Caki2 (cell line): Measurements from ENCODE around the gene CBL. TPM values are rescaled to one million over a fixed set of nuclear protein-coding genes. Genes with fewer than 3 reads are reported as not detected.
A peak's percentile ranks its signal among the peaks of the same experiment; 100 is the strongest.

Experiments
- DNase-seq: peaks from one replicate; pipeline ENCODE4 v3.0.0-alpha.2; 2015; ENCODE audit warnings: low read depth
- in situ Hi-C: cut with HindIII; loops from 2 replicates; pipeline ENCODE4 v1.10.0; 2016; ENCODE audit warnings: low sequenced_read_pairs, low pct_unique_long_range_greater_than_20kb, mixed read lengths
- total RNA-seq: library from RNA; depleted of rRNA; stranded (reverse); fragments of >200 nt; shearing (Covaris generic); gene quantifications from 2 replicates; pipeline ENCODE4 v1.2.3, GENCODE V29; 2014; ENCODE audit warnings: low replicate concordance

Gene CBL
- total RNA-seq, 1 experiment from 2014 or later = 3.7 TPM

DNA sequence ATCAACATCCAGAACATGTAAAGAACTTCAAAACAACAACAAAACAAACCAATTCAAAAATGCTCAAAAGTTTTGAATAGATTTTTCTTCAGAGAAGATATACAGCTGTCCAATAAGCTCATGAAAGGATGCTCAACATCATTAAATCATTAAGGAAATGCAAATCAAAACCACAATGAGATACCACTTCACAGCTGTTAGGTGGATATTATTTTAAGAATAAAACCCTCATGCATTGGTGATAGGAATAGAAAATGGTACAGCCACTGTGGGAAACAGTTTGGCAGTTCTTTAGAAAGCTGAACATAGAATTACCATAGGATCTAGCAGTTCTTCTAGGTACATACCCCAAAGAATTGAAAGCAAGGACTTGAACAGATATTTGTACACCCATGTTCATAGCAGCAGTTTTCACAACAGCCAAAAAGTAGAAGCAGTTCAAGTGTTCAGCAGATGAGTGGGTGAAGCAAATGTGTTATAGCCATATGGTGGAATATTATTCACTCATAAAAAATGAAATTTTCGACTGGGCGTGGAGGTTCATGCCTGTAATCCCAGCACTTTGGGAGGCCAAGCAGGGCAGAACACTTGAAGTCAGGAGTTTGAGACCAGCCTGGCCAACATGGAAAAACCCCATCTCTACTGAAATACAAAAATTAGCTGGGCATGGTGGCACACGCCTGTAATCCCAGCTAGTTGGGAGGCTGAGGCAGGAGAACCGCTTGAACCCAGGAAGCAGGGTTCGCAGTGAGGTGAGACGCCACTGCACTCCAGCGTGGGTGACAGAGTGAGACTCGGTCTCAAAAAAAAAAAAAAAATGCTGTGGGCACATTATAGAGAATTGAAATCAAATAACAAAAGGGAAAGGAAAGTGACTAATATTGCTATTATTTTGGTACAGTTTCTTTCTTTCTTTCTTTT lies 42.9 kb downstream of the CBL start:
- DNase-seq = no peak
- in situ Hi-C loops = no loop called here

GRCh38 chr11:119249671-119250010 lies 43.5 kb downstream of the CBL start:
- no peak for DNase-seq
- in situ Hi-C loops = no loop called here

DNA sequence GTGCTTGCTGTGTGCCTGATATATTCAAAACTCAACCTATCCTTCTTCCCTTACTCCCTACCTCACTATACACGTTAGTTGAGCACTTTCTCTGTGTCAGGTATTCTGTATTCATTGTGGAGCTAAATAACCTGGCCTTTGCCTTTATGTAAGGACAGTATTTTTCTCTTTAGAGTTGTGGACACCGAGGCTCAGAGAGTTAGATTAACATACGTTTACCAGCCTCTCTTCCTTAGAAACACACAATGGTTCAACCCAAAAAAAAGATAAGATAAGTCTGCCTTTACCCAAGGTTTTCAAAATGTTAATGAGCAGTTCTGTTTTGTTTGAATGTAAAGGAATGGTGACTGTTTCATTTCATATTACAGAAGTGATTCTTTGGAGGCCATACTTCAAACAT lies 45.0 kb downstream of the CBL start:
- in situ Hi-C loops = no loop called here
- DNase-seq = no peak

DNA sequence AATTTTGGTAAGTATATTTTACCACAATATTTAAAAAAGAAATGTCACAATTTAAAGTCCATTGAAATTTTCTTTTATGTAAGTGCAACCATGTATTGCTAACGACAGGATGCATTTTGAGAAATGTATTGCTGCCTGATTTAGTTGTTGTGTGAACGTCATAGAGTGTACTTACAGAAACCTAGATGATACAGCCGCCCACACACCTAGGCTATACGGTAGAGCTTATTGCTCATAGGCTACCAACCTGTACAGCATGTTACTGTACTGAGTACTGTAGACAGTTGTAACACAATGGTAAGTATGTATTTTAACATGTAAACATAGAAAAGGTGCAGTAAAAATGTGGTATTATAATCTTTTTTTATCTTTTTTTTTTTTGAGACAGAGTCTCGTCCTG lies 48.1 kb downstream of the CBL start:
- no peak for DNase-seq
- in situ Hi-C loops = no loop called here

DNA sequence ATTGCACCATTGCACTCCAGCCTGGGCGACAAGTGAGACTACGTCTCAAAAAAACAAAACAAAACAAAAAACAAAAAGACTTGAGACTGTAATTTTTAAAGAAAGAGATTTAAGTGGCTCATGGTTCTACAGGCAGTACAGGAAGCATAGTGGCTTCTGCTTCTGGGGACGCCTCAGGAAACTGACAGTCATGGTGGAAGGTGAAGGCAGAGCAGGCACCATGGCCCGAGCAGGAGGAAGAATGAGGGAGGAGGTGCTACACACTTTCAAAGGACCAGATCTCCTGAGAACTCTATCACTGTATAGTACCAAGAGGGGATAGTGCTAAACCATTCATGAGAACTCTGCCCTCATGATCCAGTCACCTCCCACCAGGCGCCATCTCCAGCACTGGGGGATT lies 52.0 kb downstream of the CBL start:
- in situ Hi-C loops = no loop called here
- no peak for DNase-seq

- in situ Hi-C loops = no loop called here
- no peak for DNase-seq
These were observed 52.8 kb downstream of the CBL start for GRCh38 chr11:119258983-119259382.

DNA sequence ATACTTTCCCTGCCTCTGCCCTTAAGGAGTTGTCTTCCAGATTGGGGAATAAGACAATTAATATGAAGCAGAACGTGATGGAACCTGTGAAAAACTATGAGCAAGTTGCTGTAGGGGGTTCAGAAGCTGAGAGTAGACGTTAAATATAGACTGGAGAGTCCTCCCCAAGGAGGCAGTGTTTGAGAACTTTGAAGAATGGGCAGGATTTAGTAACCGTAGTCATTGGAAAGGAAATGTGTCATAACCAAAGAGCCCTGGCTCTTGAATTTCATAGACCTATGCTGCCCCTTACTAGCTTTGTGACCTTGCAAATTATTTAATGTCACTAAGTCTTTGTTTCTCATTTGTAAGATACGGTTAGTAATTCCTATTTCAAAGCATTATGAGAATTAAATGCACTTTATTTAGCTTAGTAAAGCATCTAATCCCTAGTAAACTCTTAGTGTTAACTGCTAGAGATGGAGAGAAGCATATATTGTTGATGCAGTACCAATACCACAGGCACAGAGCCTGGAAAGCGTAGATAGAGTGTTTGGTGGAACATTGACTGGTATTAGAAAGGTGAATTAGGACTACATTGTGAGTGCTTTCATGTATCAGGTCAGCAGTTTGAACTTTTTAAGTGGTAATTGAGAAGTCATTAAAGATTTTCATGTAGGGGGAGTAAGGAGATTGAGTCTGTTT lies 56.7 kb downstream of the CBL start:
- in situ Hi-C loops = no loop called here
- DNase-seq = no peak

GRCh38 chr11:119263352-119263940 lies 57.3 kb downstream of the CBL start:
- in situ Hi-C loops = no loop called here
- no peak for DNase-seq

DNA sequence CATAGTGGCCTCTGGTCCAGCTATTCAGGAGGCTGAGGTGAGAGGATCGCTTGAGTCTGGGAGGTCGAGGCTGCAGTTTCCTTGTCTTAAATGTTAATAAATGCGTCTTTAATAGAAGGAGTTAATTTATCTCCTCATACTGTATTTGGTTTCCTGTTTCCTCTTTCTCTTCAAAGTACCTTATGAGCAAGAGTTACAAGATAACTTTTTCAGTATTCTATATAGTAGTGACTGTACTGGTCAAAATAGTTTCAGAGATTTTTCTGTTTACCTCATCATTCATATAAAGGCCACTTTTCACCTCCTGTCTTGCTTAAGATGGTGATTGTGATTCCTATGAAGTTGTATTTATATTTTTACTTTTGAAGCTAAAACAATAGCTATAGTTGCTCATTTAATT lies 59.9 kb downstream of the CBL start:
- DNase-seq = no peak
- in situ Hi-C loops = no loop called here

DNA sequence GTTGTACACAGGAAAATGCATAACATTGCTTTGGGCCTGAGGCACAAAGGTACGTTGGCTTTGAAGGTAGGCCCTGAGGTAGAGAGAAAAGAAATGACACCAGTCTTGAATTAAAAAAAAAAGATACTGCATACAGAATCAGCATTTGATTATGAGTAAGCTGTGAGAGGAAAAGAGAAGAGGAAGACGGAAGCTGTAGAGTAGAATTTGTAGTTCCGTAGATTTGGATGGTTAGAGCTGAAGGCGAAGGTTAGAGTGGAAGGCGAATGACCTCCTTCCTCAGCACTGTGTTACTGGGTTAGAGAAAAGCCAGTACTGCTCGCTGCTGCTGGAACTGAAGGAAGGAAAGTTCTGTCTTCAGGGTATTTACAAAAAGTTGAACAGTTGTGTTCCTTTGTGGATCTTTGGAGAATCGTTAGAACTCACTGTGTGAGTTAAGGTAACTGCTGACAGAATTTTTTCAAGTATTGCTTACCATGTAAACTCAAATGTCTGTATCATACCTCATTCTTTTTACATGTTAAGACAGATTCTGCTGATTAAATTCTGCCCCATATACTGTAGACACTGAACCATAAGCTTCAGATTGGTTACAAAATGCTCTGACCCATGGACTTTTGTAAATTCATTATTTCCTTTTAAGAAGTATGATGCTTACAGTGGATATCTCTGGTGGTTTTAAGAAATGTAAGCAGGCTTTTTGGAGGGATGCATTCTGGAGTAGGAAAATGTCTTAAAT lies 60.5 kb downstream of the CBL start:
- in situ Hi-C loops = no loop called here
- no peak for DNase-seq

- in situ Hi-C loops = no loop called here
These were observed 61.5 kb downstream of the CBL start for GRCh38 chr11:119267645-119268044.

GRCh38 chr11:119273721-119274120 lies 67.6 kb downstream of the CBL start:
- no peak for DNase-seq
- in situ Hi-C loops = no loop called here

More at GRCh38 chr11:119267645-119268044, 61.5 kb downstream of the CBL start:
- DNase-seq = no peak

- in situ Hi-C loops = no loop called here
- DNase-seq = no peak
These were observed 71.5 kb downstream of the CBL start for GRCh38 chr11:119277660-119278059.

DNA sequence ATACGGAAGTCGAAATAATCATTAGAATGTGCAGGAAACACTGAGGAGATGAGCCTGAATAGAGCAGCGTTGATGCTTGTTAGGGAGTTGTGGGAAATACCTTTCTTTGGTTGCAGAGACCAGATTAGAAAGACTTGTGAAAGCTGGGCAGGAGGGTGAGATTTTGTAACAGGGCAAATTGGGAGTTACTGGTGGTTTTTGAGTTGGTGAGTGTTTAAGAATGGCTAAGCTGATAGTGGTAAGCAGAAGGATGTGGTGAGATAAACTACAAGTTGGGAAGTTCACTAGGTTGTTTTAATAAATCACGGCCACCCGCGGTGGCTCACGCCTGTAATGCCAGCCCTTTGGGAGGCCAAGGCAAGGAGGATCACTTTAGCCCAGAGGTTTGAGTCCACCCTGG lies 76.4 kb downstream of the CBL start:
- DNase-seq = no peak
- in situ Hi-C loops = no loop called here

GRCh38 chr11:119284344-119285157 lies 78.4 kb downstream of the CBL start:
- peak; percentile 44 for DNase-seq
- in situ Hi-C loops = no loop called here

DNA sequence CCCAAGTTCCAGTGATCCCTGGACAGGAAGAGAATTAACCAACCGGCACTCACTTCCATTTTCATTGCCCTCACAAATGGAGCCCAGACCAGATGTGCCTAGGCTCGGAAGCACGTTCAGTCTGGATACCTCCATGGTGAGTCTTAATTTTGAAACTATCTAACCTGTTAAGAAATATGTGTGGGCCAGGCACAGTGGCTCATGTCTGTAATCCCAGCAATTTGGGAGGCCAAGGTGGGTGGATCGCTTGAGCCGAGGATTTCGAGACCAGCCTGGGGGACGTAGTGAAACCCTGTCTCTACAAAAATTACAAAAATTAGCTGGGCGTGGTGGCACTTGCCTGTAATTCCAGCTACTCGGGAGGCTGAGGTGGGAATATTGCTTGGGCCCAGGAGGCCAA lies 79.3 kb downstream of the CBL start:
- in situ Hi-C loops = no loop called here
- DNase-seq = no peak

DNA sequence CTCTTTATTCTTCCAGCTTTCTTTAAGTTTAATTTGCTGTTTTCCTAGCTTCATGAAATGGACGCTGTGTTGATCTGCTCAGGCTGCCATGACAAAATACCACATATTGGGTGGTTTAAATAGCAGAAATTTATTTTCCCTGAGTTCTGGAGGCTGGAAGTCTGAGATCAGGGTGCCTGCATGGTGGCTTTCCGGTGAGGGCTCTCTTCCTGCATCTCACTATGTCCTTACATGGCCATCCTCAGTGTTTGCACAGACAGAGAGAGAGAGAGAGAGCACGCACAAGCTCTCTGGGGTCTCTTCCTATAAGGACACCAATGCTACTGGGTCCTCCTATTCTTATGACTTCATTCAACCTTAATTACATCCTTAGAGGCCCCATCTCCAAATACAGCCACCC lies 82.1 kb downstream of the CBL start:
- in situ Hi-C loops = no loop called here

GRCh38 chr11:119290894-119291497 lies 84.9 kb downstream of the CBL start:
- DNase-seq = no peak
- in situ Hi-C loops = no loop called here

More for the DNA sequence above, 82.1 kb downstream of the CBL start:
- no peak for DNase-seq
